ENCODE results near the gene ABTB2.

ABTB2 gene

DNA sequence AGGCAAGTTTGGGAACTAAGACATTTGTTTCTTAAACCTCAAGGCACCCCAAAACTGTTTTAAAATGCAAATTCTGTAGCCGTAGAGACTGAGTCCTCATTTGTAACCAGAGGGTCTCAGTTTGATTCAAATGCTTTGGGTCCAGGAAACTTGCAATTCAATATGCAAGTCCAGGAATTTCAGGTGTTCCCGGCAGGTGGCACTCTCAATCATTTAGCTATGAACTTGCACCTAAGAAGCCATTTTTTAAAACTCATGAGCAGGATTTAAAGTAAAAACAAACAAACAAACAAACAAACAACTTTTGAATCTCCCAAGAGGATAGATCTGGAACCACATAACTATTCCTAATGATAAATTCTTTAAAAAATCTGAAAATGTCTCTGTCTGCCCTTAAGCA is 8.7 kb upstream of the ABTB2 start:
- peak; percentile 48 for DNase-seq
- TF ChIP-seq, protein P1, sequence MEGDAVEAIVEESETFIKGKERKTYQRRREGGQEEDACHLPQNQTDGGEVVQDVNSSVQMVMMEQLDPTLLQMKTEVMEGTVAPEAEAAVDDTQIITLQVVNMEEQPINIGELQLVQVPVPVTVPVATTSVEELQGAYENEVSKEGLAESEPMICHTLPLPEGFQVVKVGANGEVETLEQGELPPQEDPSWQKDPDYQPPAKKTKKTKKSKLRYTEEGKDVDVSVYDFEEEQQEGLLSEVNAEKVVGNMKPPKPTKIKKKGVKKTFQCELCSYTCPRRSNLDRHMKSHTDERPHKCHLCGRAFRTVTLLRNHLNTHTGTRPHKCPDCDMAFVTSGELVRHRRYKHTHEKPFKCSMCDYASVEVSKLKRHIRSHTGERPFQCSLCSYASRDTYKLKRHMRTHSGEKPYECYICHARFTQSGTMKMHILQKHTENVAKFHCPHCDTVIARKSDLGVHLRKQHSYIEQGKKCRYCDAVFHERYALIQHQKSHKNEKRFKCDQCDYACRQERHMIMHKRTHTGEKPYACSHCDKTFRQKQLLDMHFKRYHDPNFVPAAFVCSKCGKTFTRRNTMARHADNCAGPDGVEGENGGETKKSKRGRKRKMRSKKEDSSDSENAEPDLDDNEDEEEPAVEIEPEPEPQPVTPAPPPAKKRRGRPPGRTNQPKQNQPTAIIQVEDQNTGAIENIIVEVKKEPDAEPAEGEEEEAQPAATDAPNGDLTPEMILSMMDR (IDR thresholded peaks at IDR 0.05; ENCODE audit: low read depth, low read length) = peak; percentile 29; the same call in 1 of the 2 replicates

DNA sequence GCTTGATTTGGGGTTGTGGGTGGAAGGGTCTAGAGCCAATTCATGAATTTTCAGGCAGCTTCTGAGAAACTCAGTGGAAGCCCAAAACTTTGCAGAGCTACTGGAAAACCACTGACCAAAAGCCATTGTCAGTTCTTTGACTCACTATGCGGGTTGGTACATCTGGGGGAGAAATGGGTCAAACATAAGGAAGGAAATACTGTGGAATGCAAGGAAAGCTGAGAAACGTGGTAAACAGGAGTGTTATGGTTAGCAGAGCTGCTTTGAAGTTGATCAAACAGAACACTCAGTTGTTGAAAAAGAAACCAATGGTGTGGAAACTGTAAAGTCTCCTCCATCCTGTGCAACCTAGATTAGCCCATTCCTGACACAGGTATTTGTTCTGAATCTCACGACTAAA is 6.3 kb upstream of the ABTB2 start:
- H3K9me3 ChIP-seq (ENCODE audit: severe bottlenecking) = no peaks in the 10 kb centered on the region
- TF ChIP-seq, protein P1 (IDR thresholded peaks at IDR 0.05; ENCODE audit: low read depth, low read length) = no peak
- DNase-seq = no peak
- no peak overlapping the region for H3K4me3 ChIP-seq (ENCODE audit: low read depth, low read length)
- no peaks in the 10 kb centered on the region for H3K36me3 ChIP-seq
- no peak overlapping the region for H3K27ac ChIP-seq
- H3K27me3 ChIP-seq (ENCODE audit: insufficient read depth, low read depth, severe bottlenecking) = no peaks in the 10 kb centered on the region

More for the DNA sequence above, 8.7 kb upstream of the ABTB2 start:
- Histone ChIP-seq H3K36me3 (no peaks in the 10 kb centered on the region), H3K27ac (no peak overlapping the region), H3K27me3 (ENCODE audit: insufficient read depth, low read depth, severe bottlenecking) (no peaks in the 10 kb centered on the region), H3K4me3 (ENCODE audit: low read depth, low read length) (no peak overlapping the region), H3K9me3 (ENCODE audit: severe bottlenecking) (no peaks in the 10 kb centered on the region)

DNA sequence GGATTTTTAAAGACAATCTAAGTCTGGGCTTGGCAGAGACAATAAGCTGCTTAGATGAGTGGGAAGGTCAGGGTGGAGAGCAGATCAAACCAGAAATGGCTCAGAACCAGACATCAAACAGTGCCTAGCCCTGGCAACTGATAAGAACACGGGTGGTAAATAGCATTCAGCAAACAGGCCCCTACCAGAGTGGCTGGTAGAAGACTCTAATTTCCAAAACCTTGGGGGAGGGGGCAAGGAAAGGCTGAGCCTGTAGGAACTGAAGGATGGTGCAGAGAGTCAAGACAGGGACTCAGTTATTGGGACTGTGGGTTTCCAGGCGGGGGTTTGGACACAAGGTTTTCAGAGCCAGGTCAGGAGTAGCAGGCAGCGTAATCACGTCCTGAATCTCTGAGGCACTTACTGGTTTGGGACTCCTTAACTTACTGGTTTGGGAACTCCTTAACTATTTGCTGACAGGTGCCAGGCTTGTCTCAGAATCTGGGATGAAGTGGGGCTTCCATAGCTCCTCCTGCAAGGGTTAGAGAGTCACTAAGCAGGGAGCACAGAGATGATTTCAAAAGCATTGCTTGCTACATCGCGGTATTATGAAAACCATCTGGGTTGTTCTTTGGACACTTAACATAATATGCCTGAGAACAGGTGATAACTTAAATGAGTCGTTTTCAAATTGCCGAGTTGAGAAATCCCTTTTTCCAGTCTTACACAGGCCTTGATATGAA is 5.7 kb upstream of the ABTB2 start:
- TF ChIP-seq, protein P1 (IDR thresholded peaks at IDR 0.05; ENCODE audit: low read depth, low read length) = no peak
- DNase-seq = peak; percentile 47
- Histone ChIP-seq H3K27ac (peak overlapping the region; percentile 24), H3K27me3 (ENCODE audit: insufficient read depth, low read depth, severe bottlenecking) (no peaks in the 10 kb centered on the region), H3K9me3 (ENCODE audit: severe bottlenecking) (no peaks in the 10 kb centered on the region), H3K4me3 (ENCODE audit: low read depth, low read length) (no peak overlapping the region), H3K36me3 (no peaks in the 10 kb centered on the region)

DNA sequence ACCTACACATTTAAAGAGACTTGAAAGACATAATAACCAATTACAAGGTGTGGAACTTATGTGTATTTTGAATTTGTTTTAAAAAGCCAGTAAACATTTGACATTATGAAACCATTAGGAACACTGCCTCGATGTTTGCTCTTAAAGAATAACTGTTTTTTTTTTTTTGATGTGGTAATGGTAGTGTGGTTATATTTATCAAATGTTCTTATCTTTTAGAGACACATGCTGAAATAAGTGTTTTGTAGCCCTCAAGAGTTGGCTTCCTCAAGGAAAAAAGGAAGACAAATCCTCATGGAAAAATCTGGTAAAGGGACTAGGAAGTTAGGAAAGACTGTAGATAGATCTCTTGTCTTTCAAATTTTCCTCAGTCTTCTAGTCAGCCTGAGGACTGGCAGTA is 2.2 kb upstream of the ABTB2 start:
- no peak overlapping the region for H3K27ac ChIP-seq
- H3K36me3 ChIP-seq = no peaks in the 10 kb centered on the region
- H3K4me3 ChIP-seq (ENCODE audit: low read depth, low read length) = no peak overlapping the region
- TF ChIP-seq, protein P1 (IDR thresholded peaks at IDR 0.05; ENCODE audit: low read depth, low read length) = no peak
- H3K9me3 ChIP-seq (ENCODE audit: severe bottlenecking) = no peaks in the 10 kb centered on the region
- no peak for DNase-seq
- no peaks in the 10 kb centered on the region for H3K27me3 ChIP-seq (ENCODE audit: insufficient read depth, low read depth, severe bottlenecking)

DNA sequence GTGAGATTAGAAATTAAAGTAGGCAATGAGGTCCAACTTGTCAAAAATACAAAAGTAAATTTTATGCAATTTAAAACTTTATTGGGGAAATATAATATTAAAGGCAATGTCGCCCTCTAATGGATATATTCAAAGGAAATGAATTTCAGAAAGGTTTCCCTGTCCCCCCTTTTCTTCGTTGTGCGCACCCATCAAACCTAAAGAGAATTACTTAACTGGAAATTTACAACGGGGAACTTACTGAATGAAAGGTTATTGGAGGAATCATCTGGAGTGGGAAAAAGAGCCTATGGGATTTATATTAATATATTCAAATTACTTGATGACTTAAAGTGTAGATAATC is 1.7 kb upstream of the ABTB2 start:
- Histone ChIP-seq H3K36me3 (peaks cover 4% of the 10 kb centered on the region; the same call in 1 of the 2 replicates), H3K27me3 (ENCODE audit: insufficient read depth, low read depth, severe bottlenecking) (no peaks in the 10 kb centered on the region), H3K9me3 (ENCODE audit: severe bottlenecking) (no peaks in the 10 kb centered on the region), H3K4me3 (ENCODE audit: low read depth, low read length) (peak overlapping the region; percentile 68), H3K27ac (no peak overlapping the region)
- no peak for DNase-seq
- TF ChIP-seq, protein P1 (IDR thresholded peaks at IDR 0.05; ENCODE audit: low read depth, low read length) = no peak

All from WERI-Rb-1 (cell line).